ENCODE results near the gene IFT20. TPM values are rescaled to one million over a fixed set of nuclear protein-coding genes. Genes with fewer than 3 reads are reported as not detected.

The IFT20 gene, protein sequence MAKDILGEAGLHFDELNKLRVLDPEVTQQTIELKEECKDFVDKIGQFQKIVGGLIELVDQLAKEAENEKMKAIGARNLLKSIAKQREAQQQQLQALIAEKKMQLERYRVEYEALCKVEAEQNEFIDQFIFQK
- total RNA-seq = 10 to 100 TPM; 28.4 to 52.2 (median 31.1) TPM
- polyA plus RNA-seq = 10 to 100 TPM; 46.8 to 52.8 (median 52.1) TPM
- long read RNA-seq, donor 1, transcript IFT20-213 (1 exons, 1,485 nt) = major isoform, 12 of 23 reads
- long read RNA-seq, donor 1, transcript IFT20-203 (5 exons, 825 nt) = minor isoform, 7 of 23 reads
- long read RNA-seq, donor 1, partial matches to known transcripts = 0 of 23 reads
- long read RNA-seq, donor 1, other reads (novel, unspliced or antisense) = 0 of 23 reads
- long read RNA-seq, donor 2, transcript IFT20-203 (5 exons, 825 nt) = major isoform, 11 of 24 reads
- long read RNA-seq, donor 2, partial matches to known transcripts = 0 of 24 reads
- long read RNA-seq, donor 2, other reads (novel, unspliced or antisense) = 0 of 24 reads

DNA sequence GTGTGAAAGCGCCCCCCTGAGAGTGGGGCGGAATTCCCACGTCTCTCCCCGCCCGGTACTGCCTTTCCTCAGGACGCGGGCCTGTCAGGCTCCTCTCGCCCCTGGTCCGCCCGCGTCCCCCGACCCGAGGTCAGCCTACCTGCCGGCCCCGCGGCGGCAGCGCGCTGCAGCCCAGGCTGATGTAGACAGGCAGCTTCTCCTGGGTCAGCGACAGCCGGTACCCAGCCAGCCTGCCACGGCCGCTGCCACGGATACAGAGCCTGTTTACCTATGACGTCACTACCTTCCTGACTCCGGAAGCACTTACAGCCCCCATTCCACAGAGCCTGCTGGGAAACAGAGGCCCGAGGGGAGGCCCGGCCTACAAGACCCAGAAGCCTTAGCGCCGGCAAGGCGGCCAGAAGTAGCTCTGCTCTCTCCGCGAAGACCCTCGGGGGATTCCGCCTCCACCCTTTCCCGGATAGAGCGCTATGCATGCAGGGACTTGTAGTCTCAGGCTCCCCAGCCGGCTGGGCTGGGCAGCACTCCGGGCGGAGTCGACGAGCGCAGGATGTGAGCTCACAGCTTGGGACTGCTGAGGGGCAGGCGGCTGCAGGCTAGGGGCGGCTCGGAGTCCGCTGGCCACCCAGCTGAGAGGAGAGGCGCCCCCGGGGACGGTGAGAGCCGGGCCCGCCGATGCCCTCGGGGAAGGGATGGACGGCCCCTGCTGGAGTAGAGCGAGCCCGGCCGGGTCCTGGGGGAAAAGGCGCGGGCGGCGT, at the start of gene IFT20, which contains the start of gene TNFAIP1:
Gene IFT20, minus strand, starts transcription at position 272 of the 758 bp plus-strand sequence. CDS start 3,487 bp downstream, outside the sequence.
Gene TNFAIP1, plus strand, starts transcription at position 561 of the 758 bp plus-strand sequence. CDS start 3,761 bp downstream, outside the sequence.
- WGBS, 5 donors = 0 to 2% (median 0%) methylated on average over 31 to 62 of the region's 62 CpGs
- Histone ChIP-seq H3K27ac (peak within 1 kb of the TSS; percentile 89 to 98 (median 96)), H3K36me3 (peaks cover 4 to 39% (median 25%) of the 10 kb centered on the region in 6 donors), H3K4me3 (peak within 1 kb of the TSS; percentile 72 to 98 (median 85)), H3K9me3 (no peaks in the 10 kb centered on the region), H3K4me1 (peaks cover 20 to 81% (median 63%) of the 10 kb centered on the region in 6 donors), H3K27me3 (replicated peaks in 1 of 7) (no peaks in the 10 kb centered on the region)
- intact Hi-C loops (cut with DNase I; ENCODE audit: low total_unique reads) = no loop called here
- TF ChIP-seq POLR2A (IDR thresholded peaks at IDR 0.05) (peak; percentile 36 to 97 (median 91)), POLR2AphosphoS5 (IDR thresholded peaks at IDR 0.05) (peak; percentile 99)
- TF ChIP-seq, protein P1, sequence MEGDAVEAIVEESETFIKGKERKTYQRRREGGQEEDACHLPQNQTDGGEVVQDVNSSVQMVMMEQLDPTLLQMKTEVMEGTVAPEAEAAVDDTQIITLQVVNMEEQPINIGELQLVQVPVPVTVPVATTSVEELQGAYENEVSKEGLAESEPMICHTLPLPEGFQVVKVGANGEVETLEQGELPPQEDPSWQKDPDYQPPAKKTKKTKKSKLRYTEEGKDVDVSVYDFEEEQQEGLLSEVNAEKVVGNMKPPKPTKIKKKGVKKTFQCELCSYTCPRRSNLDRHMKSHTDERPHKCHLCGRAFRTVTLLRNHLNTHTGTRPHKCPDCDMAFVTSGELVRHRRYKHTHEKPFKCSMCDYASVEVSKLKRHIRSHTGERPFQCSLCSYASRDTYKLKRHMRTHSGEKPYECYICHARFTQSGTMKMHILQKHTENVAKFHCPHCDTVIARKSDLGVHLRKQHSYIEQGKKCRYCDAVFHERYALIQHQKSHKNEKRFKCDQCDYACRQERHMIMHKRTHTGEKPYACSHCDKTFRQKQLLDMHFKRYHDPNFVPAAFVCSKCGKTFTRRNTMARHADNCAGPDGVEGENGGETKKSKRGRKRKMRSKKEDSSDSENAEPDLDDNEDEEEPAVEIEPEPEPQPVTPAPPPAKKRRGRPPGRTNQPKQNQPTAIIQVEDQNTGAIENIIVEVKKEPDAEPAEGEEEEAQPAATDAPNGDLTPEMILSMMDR (IDR thresholded peaks at IDR 0.05 in 8 of 11, conservative IDR thresholded peaks at IDR 0.05 in 3 of 11) = peak in 4 of 11 experiments; percentile 12 to 23 (median 20)
- DNase-seq = peak; percentile 100

DNA sequence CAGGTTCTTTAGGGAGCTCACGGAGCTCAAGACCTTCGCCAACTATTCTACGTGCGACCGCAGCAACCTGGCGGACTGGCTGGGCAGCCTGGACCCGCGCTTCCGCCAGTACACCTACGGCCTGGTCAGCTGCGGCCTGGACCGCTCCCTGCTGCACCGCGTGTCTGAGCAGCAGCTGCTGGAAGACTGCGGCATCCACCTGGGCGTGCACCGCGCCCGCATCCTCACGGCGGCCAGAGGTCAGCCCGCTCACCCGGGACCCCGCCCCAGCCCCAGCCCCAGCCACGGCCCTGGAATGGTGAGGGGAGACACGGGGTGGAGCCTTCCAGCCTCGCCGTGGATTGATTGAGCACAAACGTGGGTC, 49.7 kb upstream of the IFT20 start:
- Histone ChIP-seq H3K4me1 (peaks cover 10 to 58% (median 32%) of the 10 kb centered on the region in 6 donors), H3K4me3 (peak overlapping the region; percentile 42 to 82 (median 52)), H3K27me3 (replicated peaks in 1 of 7) (peaks cover 0 to 28% (median 0%) of the 10 kb centered on the region in 7 donors), H3K36me3 (peaks cover 0 to 29% (median 23%) of the 10 kb centered on the region in 6 donors), H3K27ac (peak overlapping the region in 5 of 8 donors; percentile 1 to 73 (median 63)), H3K9me3 (no peaks in the 10 kb centered on the region)
- intact Hi-C loops (cut with DNase I; ENCODE audit: low total_unique reads) = no loop called here
- no peak for TF ChIP-seq POLR2AphosphoS5 (IDR thresholded peaks at IDR 0.05)
- TF ChIP-seq, protein P1 (IDR thresholded peaks at IDR 0.05 in 8 of 11, conservative IDR thresholded peaks at IDR 0.05 in 3 of 11) = no peak
- TF ChIP-seq POLR2A (IDR thresholded peaks at IDR 0.05) = no peak
- 15 to 38% (median 19%) methylated on average over 4 to 29 of the region's 29 CpGs for WGBS, 5 donors
- DNase-seq = peak; percentile 84

DNA sequence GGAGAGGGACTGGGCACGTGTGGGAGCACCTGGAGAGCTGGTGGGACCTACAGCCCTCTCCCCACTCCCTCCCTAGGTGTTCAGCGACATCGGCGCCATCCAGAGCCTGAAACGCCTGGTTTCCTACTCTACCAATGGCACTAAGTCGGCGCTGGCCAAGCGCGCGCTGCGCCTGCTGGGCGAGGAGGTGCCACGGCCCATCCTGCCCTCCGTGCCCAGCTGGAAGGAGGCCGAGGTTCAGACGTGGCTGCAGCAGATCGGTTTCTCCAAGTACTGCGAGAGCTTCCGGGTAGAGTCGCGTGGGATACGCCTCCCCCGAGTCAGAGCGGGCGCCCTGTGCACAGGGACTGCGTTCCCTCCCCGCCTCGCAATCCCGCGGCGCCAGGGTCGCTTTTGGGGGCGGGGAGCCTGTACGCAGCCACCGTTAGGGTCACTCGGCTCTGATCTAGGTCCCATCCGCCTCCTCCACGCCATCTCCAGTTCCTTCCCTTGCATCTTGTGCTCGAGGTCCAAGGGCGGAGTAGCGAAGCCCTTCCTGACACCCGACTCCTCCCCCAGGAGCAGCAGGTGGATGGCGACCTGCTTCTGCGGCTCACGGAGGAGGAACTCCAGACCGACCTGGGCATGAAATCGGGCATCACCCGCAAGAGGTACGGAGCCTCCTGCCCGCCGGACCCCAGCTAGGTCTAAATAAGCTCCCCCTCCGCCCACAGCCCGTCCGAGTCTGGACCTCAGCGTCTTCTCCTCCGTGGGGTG, 49.2 kb upstream of the IFT20 start:
- H3K9me3 ChIP-seq = no peaks in the 10 kb centered on the region
- peak; percentile 90 for DNase-seq
- peaks cover 0 to 24% (median 17%) of the 10 kb centered on the region in 6 donors for H3K36me3 ChIP-seq
- H3K27ac ChIP-seq = peak overlapping the region in 6 of 8 donors; percentile 1 to 73 (median 60)
- H3K4me1 ChIP-seq = peaks cover 10 to 58% (median 32%) of the 10 kb centered on the region in 6 donors
- H3K4me3 ChIP-seq = peak overlapping the region; percentile 42 to 82 (median 52)
- intact Hi-C loops (cut with DNase I; ENCODE audit: low total_unique reads) = no loop called here
- TF ChIP-seq, protein P1 (IDR thresholded peaks at IDR 0.05 in 8 of 11, conservative IDR thresholded peaks at IDR 0.05 in 3 of 11) = no peak
- TF ChIP-seq POLR2AphosphoS5 (IDR thresholded peaks at IDR 0.05) = peak; percentile 70 to 85 (median 79)
- H3K27me3 ChIP-seq (replicated peaks in 1 of 7) = peaks cover 0 to 28% (median 0%) of the 10 kb centered on the region in 7 donors
- 4 to 12% (median 6%) methylated on average over 37 to 56 of the region's 56 CpGs for WGBS, 5 donors
